Lower lobe of right lung (tissue), 2 donors: ENCODE results near the gene SSTR4. TPM values are rescaled to one million over a fixed set of nuclear protein-coding genes. Genes with fewer than 3 reads are reported as not detected.

Experiments
- ATAC-seq, 2 donors: fragments of 200-7000 bp; cut with Tn5 transposase; one replicate each; pipeline ENCODE4 v1.9.1; 2020 to 2022; ENCODE audit warnings: mild to moderate bottlenecking in 2 of 2, moderate library complexity in 2 of 2
- DNase-seq: peaks from one replicate; pipeline ENCODE4 v3.0.0-alpha.2; 2020
- H3K27ac ChIP-seq: fragments of 200-600 bp; one replicate; pipeline ENCODE4 v1.8.0; 2022
- H3K27me3 ChIP-seq: fragments of 200-600 bp; one replicate; pipeline ENCODE4 v1.8.0; 2022; ENCODE audit warnings: low read depth
- H3K36me3 ChIP-seq: fragments of 200-600 bp; one replicate; pipeline ENCODE4 v1.8.0; 2022; ENCODE audit warnings: mild to moderate bottlenecking
- H3K4me1 ChIP-seq: fragments of 200-600 bp; one replicate; pipeline ENCODE4 v1.8.0; 2022
- H3K4me3 ChIP-seq: fragments of 200-600 bp; one replicate; pipeline ENCODE4 v1.8.0; 2022; ENCODE audit warnings: mild to moderate bottlenecking
- H3K9me3 ChIP-seq: fragments of 200-600 bp; one replicate; pipeline ENCODE4 v1.8.0; 2022
- intact Hi-C: fragments of 100-400 bp; cut with DNase I; formaldehyde crosslinking; loops from one replicate; pipeline ENCODE4 v1.11.0; 2022
- total RNA-seq: library from RNA; stranded (reverse); fragmentation: NEBNext Ultra II Directional; extraction: Animal tissue kit (Norgen Biotek cat#: 25700); gene quantifications from one replicate; pipeline ENCODE4 v1.2.1, GENCODE V29; 2021
- TF ChIP-seq, protein P1 (sequence below): fragments of 200-600 bp; IDR thresholded peaks from one replicate; pipeline ENCODE4 v1.8.0; 2022; ENCODE audit warnings: antibody characterized with exemption, mild to moderate bottlenecking
- donor health status: DM: no; HTN: yes; CAD: no; lungs with severe emphysema.

Gene SSTR4
- total RNA-seq, 1 donor from 2014 or later, result 0.35 TPM

- peak overlapping the region; percentile 69 for H3K4me3 ChIP-seq
- H3K4me1 ChIP-seq, result peaks cover 47% of the 10 kb centered on the region
- peak overlapping the region; percentile 91 for H3K27ac ChIP-seq
- peaks cover 25% of the 10 kb centered on the region for H3K27me3 ChIP-seq
- intact Hi-C loops, result no loop called here
- no peak for ATAC-seq
- no peaks in the 10 kb centered on the region for H3K36me3 ChIP-seq
- H3K9me3 ChIP-seq, result no peaks in the 10 kb centered on the region
- DNase-seq, result peak; percentile 74
- TF ChIP-seq, protein P1, sequence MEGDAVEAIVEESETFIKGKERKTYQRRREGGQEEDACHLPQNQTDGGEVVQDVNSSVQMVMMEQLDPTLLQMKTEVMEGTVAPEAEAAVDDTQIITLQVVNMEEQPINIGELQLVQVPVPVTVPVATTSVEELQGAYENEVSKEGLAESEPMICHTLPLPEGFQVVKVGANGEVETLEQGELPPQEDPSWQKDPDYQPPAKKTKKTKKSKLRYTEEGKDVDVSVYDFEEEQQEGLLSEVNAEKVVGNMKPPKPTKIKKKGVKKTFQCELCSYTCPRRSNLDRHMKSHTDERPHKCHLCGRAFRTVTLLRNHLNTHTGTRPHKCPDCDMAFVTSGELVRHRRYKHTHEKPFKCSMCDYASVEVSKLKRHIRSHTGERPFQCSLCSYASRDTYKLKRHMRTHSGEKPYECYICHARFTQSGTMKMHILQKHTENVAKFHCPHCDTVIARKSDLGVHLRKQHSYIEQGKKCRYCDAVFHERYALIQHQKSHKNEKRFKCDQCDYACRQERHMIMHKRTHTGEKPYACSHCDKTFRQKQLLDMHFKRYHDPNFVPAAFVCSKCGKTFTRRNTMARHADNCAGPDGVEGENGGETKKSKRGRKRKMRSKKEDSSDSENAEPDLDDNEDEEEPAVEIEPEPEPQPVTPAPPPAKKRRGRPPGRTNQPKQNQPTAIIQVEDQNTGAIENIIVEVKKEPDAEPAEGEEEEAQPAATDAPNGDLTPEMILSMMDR, result no peak
These were observed 12.7 kb downstream of the SSTR4 start for GRCh38 chr20:23047738-23048214.

GRCh38 chr20:23048283-23049200 is 13.4 kb downstream of the SSTR4 start:
- intact Hi-C loops, result no loop called here
- peak; percentile 89 for DNase-seq

GRCh38 chr20:23049201-23050075 is 14.3 kb downstream of the SSTR4 start, which contains the start of gene THBD:
Gene THBD, minus strand, starts transcription at chr20:23049672. Its CDS starts 168 bp downstream, at chr20:23049504.
- H3K9me3 ChIP-seq, result no peaks in the 10 kb centered on the region
- DNase-seq, result peak; percentile 88
- peak within 1 kb of the TSS; percentile 69 for H3K4me3 ChIP-seq
- TF ChIP-seq, protein P1, result no peak
- H3K36me3 ChIP-seq, result no peaks in the 10 kb centered on the region
- H3K27ac ChIP-seq, result peak within 1 kb of the TSS; percentile 91
- peak; percentile 73 to 74 for ATAC-seq
- H3K27me3 ChIP-seq, result peaks cover 25% of the 10 kb centered on the region
- intact Hi-C loops, result no loop called here
- H3K4me1 ChIP-seq, result peaks cover 47% of the 10 kb centered on the region

More at GRCh38 chr20:23048283-23049200, 13.4 kb downstream of the SSTR4 start:
- ATAC-seq, result peak; percentile 65 to 75
- Histone ChIP-seq H3K27me3 (peaks cover 25% of the 10 kb centered on the region), H3K27ac (peak overlapping the region; percentile 91), H3K4me3 (peak overlapping the region; percentile 69), H3K9me3 (no peaks in the 10 kb centered on the region), H3K4me1 (peaks cover 47% of the 10 kb centered on the region), H3K36me3 (no peaks in the 10 kb centered on the region)
- TF ChIP-seq, protein P1, result peak; percentile 70

GRCh38 chr20:23050076-23050838 is 15.1 kb downstream of the SSTR4 start:
- DNase-seq (peak; percentile 81), ATAC-seq (peak; percentile 62 to 67)
- TF ChIP-seq, protein P1, result no peak
- Histone ChIP-seq H3K27ac (peak overlapping the region; percentile 91), H3K27me3 (peaks cover 25% of the 10 kb centered on the region), H3K4me3 (peak overlapping the region; percentile 69), H3K4me1 (peaks cover 47% of the 10 kb centered on the region), H3K9me3 (no peaks in the 10 kb centered on the region), H3K36me3 (no peaks in the 10 kb centered on the region)
- intact Hi-C loops, result no loop called here
